KMS-11 (cell line): ENCODE data around the gene CST6.

Experiments
- H2AFZ ChIP-seq: fragments of 200-600 bp; sonication (generic); 2 replicates; pipeline ENCODE4 v1.6.1; 2016; ENCODE audit warnings: antibody characterized with exemption, mixed run types, low read depth
- H3K27ac ChIP-seq: fragments of 200-600 bp; sonication (generic); 2 replicates; pipeline ENCODE4 v1.6.1; 2016; ENCODE audit warnings: mild to moderate bottlenecking, mixed run types
- H3K27me3 ChIP-seq: fragments of 200-600 bp; sonication (generic); 2 replicates; pipeline ENCODE4 v1.6.1; 2017; ENCODE audit warnings: mild to moderate bottlenecking, low read depth, mixed run types, moderate library complexity; ENCODE audit not compliant: insufficient read depth
- H3K36me3 ChIP-seq: fragments of 200-600 bp; sonication (generic); 2 replicates; pipeline ENCODE4 v1.6.1; 2017; ENCODE audit warnings: mild to moderate bottlenecking, mixed run types; ENCODE audit not compliant: insufficient read depth
- H3K4me1 ChIP-seq: fragments of 200-600 bp; sonication (generic); 2 replicates; pipeline ENCODE4 v1.6.1; 2016; ENCODE audit warnings: mild to moderate bottlenecking, low read depth, mixed run types; ENCODE audit not compliant: poor library complexity, severe bottlenecking
- H3K4me2 ChIP-seq: fragments of 200-600 bp; sonication (generic); 2 replicates; pipeline ENCODE4 v1.7.0; 2016; ENCODE audit warnings: mild to moderate bottlenecking, mixed run types
- H3K4me3 ChIP-seq: fragments of 200-600 bp; sonication (generic); IDR thresholded peaks from 2 replicates; pipeline ENCODE4 v1.6.1; 2017; ENCODE audit warnings: low read depth, low read length, mixed read lengths; ENCODE audit not compliant: insufficient read depth
- H3K79me2 ChIP-seq: fragments of 200-600 bp; sonication (generic); 2 replicates; pipeline ENCODE4 v1.6.1; 2016; ENCODE audit warnings: low read depth, mixed run types; ENCODE audit not compliant: insufficient read depth
- H3K9ac ChIP-seq: fragments of 200-600 bp; sonication (generic); 2 replicates; pipeline ENCODE4 v1.6.1; 2016; ENCODE audit warnings: mild to moderate bottlenecking, mixed run types
- H4K20me1 ChIP-seq: fragments of 200-600 bp; sonication (generic); 2 replicates; pipeline ENCODE4 v1.6.1; 2016; ENCODE audit warnings: mild to moderate bottlenecking, mixed run types; ENCODE audit not compliant: insufficient read depth
- CTCF ChIP-seq: fragments of 200-600 bp; sonication (generic); conservative IDR thresholded peaks from 2 replicates; pipeline ENCODE4 v1.6.1; 2017; ENCODE audit warnings: low read depth, mild to moderate bottlenecking, antibody characterized with exemption, low read length, moderate library complexity, mixed read lengths

CST6 gene

GRCh38 chr11:66055021-66055420 is 43.2 kb downstream of the CST6 start:
- Histone ChIP-seq H3K4me1 (peaks cover 71% of the 10 kb centered on the region), H3K27me3 (no peaks in the 10 kb centered on the region), H3K36me3 (peaks cover 43% of the 10 kb centered on the region; the same call in 1 of the 2 replicates), H3K4me2 (peak overlapping the region; percentile 95), H3K27ac (peak overlapping the region; percentile 72; the same call in 1 of the 2 replicates), H3K79me2 (peaks cover 73% of the 10 kb centered on the region), H3K9ac (no peak overlapping the region), H2AFZ (no peak overlapping the region), H3K4me3 (no peak overlapping the region), H4K20me1 (no peaks in the 10 kb centered on the region)
- TF ChIP-seq CTCF: no peak

DNA sequence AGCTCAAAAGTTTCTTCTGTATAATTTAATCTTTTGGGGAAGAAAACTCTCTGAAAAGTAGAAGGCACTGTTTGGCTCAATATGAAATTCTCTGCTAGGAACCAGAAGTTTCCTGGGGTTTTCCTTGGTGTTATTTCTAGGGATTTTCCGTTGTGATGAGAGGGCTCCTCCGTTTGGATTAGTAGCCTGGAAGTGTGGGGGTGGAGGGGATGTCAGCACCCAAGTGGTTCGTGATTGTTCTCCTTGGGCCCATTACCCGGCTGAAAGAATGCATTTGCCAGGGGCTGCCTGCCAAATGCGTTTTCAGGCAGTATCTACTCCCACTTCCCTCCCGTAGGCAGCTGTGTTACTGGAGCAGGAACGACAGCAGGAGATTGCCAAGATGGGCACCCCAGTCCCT is 44.7 kb downstream of the CST6 start:
- no peak overlapping the region for H2AFZ ChIP-seq
- H3K36me3 ChIP-seq: peaks cover 45% of the 10 kb centered on the region; the same call in 1 of the 2 replicates
- peaks cover 76% of the 10 kb centered on the region for H3K4me1 ChIP-seq
- TF ChIP-seq CTCF: no peak
- no peak overlapping the region for H3K9ac ChIP-seq
- no peaks in the 10 kb centered on the region for H3K27me3 ChIP-seq
- peaks cover 86% of the 10 kb centered on the region for H3K79me2 ChIP-seq
- peak overlapping the region; percentile 15; the same call in 1 of the 2 replicates for H3K27ac ChIP-seq
- no peaks in the 10 kb centered on the region for H4K20me1 ChIP-seq
- H3K4me2 ChIP-seq: no peak overlapping the region; the same call in 1 of the 2 replicates
- H3K4me3 ChIP-seq: no peak overlapping the region

DNA sequence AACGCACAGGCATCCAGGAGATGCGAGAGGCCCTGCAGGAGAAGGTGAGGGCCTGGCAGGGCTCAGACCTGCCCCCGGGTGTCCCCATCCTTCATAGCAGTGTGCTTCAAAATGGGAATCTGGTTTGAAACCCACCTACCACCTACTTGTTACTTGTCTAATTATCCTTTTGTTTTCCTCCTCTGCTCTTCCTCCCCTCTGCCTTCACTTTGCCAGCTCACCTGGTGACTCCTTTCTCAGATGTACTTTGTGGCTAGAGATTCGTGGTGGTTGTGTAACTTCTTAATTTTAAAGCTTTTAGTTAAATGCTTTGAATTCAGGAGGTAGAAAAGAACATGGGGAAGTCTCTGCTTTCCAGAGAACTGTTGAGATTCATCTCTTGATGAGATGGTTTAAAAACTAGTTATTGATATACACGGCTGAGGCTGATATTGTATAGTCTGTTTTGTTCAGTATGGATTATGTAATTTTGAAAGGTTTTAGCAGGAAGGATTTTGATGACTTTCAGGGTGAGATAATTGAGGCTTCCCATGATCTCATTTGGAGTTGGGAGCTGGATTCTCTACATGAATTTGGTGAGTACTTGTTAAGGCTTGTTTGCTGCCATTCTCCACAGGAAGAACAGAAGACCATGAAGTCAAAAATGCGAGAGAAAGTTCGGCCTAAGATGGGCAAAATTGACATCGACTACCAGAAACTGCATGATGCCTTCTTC is 48.3 kb downstream of the CST6 start:
- Histone ChIP-seq H3K27me3 (0 out of 2 replicates have a peak, but pooled peaks cover under 1% of the 10 kb centered on the region), H3K27ac (no peak overlapping the region), H3K4me1 (peaks cover 99% of the 10 kb centered on the region), H3K9ac (no peak overlapping the region), H2AFZ (no peak overlapping the region), H3K36me3 (peaks cover 69% of the 10 kb centered on the region), H3K79me2 (peaks cover 90% of the 10 kb centered on the region), H3K4me2 (no peak overlapping the region), H4K20me1 (peaks cover 6% of the 10 kb centered on the region), H3K4me3 (no peak overlapping the region)
- TF ChIP-seq CTCF: no peak

DNA sequence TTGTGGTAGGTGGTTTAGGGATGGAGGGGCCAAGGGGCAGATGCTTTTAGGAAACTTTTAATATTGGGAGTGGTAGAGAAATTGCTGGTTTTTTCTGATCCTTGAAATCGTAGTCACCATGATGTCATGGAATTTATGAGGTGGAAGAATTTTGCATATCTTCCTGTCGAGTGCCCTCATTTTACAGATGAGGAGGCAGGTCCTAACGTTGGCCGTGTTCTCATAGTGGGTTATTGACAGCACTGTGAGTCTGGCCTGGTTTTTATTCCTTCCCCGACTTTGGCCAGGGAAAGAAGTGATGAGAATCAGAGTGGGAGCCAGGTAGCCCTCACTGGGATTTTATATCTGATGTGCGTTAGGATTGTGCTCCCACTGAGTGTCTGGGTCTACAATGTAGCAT is 49.5 kb downstream of the CST6 start:
- H3K4me1 ChIP-seq: peaks cover 99% of the 10 kb centered on the region
- H3K79me2 ChIP-seq: peaks cover 89% of the 10 kb centered on the region
- H3K4me2 ChIP-seq: no peak overlapping the region
- 0 out of 2 replicates have a peak, but pooled peaks cover 5% of the 10 kb centered on the region for H3K27me3 ChIP-seq
- no peak for TF ChIP-seq CTCF
- H3K9ac ChIP-seq: no peak overlapping the region
- H4K20me1 ChIP-seq: peaks cover 11% of the 10 kb centered on the region
- no peak overlapping the region; the same call in 1 of the 2 replicates for H3K27ac ChIP-seq
- H3K4me3 ChIP-seq: no peak overlapping the region
- no peak overlapping the region for H2AFZ ChIP-seq
- H3K36me3 ChIP-seq: peaks cover 70% of the 10 kb centered on the region
